Colon (tissue), 2 donors: ENCODE measurements around the gene FAAP20.

Source experiments
- FAIRE-seq: peaks from 2 replicates; lab custom pipeline; 2012; peaks lifted over from hg19 to GRCh38; lab: Jason Lieb, UNC
- donor health status: control.
- donor health status: control.

The FAAP20 gene

DNA sequence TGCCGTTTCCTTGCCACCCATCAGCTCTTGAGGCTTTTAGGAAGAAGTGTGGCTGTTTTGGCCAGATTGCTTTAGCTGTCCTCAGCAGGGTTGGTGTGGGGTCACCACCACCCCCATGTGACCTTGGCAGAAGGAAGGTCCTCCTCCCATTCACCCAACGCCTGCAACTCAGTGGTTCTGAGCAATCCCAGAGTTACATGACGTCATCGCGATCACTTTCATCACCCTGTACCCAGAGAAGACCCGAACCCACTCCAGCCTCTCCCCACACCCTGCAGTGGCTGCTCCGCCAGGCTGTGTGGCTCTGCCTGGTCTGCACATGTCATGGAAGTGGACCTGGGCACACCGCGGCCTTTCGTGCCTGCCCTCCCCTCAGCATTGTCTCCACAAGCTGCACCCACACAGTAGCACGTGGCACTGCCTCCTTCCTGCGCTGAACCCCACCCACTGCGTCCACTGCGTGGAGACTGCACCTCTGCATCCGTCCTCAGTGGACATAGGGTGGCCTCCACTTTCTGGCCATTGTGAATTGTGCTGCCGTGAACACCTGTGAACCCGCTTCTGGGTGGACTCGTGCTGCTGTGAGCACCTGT, 16.5 kb downstream of the FAAP20 start:
- no peak for FAIRE-seq

DNA sequence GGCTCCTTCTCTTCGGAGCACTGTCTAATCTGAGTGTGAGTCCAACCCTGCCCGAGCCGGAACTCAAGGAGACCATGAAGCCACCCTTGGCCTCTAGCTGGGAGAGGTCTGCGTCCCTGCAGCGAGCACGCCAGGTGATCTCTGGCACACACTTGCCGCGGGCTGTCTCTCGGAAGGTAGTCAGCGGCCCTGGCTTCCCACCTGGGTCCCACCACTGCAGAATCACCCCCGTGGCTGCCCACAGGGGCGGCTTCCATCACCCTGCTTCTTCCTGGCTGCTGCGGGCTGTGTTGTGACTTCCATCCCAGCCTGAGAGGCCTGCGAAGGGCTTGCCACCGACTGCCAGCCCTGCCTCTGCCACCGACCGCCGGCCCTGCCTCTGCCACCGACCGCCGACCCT, 17.0 kb downstream of the FAAP20 start:
- no peak for FAIRE-seq

DNA sequence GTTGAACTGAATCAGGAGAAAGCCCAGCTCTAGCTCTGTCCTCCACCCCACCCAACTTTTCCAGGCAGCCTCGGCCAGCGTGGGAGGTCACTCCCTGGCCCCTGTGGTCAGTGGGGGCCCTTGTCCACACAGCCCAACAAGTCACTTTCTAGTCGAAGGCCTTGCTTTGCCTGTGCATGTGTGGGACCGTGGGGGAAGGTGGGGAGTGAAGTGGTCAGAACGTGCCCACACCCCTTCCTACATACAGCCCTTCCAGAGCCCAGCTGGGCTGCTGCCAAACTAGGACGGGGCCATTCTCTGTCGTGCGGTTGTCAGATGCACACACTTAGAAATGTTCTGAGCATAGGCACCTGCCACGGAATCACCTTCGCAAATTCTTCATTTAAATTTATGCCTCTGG, 18.0 kb downstream of the FAAP20 start:
- no peak for FAIRE-seq

DNA sequence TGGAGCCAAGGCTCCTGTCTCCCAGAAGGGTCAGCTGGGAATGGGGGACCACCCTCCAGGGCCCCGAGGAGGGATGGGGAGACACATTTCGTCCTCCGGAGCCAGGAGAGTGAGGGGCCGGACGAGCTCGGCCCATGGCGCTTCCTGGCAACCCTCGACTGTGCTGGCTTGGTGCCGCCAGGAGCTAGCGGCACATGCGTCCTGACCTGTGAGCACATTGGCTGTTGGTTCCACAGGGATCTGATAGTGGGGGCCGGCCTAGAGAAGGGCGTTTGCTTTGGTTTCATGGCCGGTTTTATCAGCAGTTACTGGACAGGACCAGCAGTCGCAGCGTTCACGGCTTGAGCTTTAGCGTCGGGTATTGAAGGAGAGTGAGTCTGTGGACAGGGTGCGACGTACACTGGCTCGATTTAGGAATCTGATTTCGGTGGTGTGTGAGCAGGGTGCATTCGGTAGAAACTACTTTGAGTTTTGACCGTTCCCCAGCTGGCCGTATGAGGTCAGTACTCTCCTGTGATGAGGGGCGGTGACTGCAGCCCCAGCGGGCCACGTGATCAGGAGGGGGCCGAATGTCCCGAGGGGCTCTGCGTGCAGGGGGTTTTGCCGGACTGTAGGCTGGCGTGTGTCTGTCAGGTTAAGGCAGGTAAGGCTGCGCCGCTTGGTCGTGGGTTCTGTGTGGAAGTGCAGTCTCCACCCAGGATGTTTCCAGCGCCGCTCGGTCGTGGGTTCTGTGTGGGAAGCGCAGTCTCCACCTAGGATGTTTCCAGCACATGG, 18.7 kb downstream of the FAAP20 start:
- FAIRE-seq, result no peak

DNA sequence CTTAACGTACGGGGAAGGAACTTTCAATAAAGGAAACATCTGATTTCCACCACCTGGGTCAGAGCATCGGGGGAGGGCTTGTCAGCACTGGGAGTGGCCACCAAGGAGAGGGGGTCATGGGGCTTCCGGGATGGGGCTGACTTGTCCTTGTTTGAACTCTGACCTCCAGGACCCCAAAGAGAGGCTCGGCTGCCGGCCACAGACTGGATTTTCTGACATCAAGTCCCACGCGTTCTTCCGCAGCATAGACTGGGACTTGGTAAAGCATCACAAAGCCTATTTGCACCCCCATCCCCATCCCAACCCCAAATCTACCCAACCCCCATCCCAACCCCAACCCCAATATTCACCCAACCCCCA, 19.5 kb downstream of the FAAP20 start:
- no peak for FAIRE-seq

DNA sequence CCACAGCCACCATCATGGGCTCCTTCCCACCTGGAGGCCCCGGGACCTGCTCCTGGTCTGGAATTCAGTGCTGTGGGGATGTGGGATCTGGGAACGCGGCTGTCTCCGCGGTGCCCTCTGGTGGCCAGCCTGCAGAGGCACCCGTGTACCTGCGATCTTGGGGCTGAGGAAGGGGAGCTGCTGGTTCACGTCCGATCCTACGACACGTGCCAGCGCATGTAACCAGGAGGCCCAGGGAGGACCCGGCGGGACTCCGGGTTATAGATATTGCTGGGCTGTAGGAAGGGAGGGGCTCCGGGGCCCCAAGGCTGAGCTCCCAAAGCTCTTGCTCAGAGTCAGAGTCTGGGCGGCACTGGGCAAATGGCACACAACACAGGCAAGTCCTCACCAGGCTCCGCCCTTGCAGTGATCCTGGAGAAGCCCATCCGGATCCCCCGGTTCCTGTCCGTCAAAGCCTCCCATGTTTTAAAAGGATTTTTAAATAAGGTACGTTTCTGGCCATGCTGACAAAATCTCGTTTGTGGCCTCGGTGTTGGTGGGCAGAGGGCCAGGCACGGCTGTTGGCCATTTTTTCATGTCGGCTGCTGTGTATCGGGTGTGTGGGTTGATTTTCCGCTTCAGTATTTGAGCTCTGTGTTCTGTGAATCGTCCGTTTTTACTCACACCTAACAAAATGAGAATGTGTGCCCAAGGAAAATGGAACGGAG, 20.1 kb downstream of the FAAP20 start:
- FAIRE-seq, result no peak

DNA sequence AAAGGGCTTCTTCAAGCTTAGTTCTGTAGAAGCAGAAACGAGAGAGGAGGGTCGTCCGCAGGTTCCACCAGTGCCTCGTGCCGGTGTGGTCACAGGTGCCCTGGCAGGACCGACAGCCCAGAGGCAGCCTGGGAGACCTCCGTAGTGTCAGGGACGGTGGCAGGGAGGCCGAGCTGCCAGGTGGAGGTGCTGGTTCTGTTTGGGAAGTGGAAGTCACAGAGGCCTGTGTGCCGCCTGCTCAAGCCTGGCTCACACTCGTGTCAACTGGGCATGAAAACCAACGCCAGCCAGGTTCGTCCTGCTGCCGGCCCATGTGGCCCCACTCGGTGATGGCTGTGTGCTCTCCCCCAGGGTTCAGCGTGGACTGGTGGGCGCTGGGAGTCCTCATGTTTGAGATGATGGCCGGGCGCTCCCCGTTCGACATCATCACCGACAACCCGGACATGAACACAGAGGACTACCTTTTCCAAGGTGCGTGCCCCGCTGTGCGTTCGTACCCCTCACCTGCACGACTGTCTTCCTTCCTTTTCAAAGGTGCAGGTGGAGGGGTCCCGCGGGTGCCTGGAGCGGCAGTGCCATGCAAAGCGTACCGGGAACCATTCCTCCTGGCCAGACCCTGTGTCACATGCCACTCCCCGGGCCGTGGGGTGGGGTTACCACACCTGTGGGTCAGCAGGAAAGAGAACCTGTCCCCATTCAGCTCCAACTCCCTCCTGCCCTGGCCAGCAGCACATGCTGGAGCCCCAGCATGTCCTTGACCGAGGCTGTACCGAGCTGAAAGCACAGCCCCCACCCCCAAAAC, 20.8 kb downstream of the FAAP20 start:
- FAIRE-seq, result no peak

DNA sequence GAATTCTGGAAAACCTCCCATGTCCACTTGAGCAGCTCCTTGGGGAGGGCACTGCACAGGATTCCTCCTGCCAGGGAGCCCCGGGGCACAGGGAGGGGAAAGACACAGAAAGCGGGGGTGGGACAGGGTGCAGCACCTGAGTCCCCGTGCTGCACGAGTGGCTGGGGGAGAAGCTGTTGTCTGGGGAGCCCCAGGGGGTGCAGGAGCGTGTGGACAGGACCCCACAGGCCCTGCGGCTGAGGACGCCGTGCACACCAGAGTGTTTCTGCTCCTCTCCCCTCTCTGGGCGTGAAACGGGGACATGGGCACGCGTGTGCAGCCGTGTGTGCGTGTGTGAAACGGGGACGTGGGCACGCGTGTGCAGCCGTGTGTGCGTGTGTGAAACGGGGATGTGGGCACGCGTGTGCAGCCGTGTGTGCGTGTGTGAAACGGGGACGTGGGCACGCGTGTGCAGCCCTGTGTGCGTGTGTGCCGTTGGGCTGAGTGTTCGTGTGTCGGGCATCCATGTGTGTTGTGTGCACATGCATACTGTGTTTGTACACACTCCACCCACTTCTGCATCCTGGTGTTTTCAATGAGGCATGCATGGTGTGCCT, 21.9 kb downstream of the FAAP20 start:
- no peak for FAIRE-seq

DNA sequence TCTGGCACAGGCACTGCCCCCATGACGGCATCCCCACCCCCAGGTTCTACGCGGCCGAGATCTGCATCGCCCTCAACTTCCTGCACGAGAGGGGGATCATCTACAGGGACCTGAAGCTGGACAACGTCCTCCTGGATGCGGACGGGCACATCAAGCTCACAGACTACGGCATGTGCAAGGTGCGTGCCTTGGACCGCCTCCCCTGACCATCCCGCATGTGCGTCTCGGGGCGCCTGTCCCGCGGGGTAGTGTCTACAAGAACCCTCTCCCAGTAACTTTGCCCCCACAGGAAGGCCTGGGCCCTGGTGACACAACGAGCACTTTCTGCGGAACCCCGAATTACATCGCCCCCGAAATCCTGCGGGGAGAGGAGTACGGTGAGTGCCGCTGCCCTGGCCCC, 22.6 kb downstream of the FAAP20 start:
- FAIRE-seq, result no peak

DNA sequence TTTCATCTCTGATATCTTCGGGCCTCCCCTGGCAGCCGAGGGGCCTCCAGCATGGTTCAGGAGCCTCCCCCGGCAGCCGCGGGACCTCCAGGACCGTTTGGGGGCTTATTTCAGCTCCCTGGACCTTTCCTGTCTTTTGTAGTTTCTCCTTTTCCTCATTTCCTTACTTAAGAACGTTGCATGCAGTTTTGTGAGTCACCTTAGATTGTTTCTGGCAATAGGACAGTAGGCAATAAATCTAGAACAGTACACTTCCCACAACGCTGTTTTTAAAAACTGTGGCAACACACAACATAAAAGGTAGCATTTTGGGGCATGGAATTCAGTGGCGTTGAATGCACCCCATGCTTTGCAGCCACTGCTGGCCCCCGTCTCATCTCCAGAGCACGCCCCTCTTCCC, 24.4 kb downstream of the FAAP20 start:
- FAIRE-seq, result no peak

DNA sequence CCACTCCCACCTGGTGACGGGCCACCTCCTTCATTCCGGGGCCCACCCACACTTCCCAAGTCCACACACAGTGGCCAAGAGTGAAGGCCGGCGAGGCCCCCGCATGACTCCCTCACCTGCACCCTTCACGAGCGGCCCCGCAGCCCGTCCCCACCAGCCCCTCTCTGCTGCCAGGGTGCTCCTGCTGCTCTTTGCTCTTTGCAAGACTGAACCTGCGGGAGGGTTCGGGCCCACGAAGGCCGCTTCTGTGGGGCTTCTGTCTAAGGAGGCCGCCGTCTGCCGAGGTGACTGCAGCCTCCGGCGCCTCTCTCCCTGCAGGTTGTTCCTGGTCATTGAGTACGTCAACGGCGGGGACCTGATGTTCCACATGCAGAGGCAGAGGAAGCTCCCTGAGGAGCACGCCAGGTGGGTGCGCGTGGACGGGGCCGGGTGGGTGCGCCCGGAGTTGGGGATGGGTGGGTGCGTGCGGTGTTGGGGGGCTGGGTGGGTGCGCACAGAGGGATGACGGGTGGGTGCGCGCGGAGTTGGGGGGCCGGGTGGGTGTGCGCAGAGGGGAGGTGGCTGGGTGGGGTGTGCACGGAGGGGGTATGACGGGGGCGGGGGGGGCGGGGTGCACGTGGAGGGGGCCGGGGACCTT, 25.3 kb downstream of the FAAP20 start:
- FAIRE-seq, result no peak

DNA sequence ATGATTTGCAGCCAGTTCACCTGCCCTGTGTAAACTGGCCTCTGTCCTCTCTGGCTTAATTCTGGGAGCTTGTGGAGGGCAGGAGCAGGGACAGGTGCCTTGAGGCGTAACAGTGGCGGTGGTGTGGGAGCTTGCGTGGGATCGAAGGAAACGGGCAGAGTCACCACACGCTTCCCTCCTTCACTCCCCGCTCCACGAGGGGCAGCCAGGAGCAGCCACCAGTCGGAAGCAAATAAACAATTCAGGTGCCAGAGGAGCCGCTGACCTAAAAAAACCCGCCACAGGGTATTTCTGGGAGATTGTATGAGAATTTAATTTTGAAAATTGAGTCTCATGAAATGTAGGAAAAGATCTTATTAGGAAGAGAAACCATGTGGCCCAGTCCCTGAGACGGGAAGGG, 26.0 kb downstream of the FAAP20 start:
- FAIRE-seq, result no peak

DNA sequence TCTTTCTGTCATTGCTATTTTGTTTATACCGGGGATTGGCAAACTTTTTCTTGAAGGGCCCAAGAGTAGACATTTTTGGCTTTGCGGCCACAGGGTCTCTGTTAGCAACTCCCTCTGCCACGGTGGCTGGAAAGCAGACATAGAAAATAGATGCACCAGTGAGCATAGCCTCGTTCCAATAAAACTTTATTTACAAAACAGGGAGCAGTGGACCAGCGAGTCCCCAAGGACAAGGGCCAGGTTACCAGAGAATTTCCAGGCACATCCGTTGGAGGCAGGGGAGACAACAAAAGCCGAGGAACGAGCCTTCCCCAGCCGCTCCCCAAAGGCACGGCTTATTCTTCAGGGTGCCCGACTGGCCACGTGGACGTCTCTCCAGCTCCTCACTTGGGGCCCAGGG, 26.5 kb downstream of the FAAP20 start:
- no peak for FAIRE-seq

DNA sequence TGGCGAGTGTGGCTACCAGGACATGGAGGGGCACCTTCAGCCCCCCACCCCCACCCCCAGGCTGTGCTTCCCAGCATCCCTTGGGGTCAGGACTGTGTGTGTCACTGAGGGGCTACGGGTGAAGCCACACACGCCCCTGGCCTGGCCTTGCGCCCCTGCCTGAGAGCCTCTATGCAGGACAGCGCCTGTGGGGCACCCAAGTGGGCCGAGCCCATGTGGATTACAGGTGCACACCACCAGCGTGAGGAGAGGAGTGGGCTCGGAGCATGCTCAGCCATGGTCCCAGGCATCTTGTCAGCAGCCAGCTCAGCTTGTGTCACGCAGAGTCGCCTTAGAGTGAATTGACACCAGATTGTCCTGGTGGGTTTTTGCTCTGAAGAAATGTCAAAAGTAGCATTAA, 27.9 kb downstream of the FAAP20 start:
- FAIRE-seq, result no peak

DNA sequence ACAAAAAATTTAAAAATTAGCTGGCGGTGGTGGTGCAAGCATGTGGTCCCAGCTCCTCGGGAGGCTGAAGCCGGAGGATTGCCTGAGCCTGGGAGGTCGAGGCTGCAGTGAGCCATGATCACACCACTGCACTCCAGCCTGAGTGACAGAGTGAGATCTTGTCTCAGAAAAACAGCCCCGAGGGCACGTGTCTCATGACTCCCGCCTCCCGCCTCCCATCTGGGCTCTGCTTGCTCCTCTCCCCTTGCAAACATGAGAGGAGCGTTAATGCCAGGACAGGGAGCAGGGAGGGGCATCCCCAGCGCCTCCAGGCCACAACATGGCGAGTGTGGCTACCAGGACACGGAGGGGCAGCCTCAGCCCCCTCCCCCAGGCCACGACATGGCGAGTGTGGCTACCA, 28.3 kb downstream of the FAAP20 start:
- no peak for FAIRE-seq

DNA sequence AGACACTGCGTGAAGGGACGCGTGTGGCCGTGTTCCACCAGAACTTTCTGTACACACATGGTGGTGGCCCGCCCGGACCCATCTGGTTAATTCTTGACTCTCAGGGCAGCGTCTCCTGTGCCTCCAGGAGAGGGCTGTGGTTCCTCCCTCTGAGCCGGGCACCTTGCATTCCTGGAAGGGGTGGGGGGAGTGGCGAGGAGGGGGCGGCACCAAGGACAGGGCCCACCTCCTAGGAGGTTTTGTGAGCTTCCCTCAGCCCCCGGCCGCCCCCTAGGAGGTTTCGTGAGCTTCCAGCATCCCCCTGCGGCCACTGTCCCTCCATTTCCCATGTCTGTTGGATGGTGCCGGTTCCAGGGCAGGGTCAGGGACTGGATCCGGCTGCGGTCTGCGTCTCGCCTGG, 28.9 kb downstream of the FAAP20 start:
- FAIRE-seq, result no peak

DNA sequence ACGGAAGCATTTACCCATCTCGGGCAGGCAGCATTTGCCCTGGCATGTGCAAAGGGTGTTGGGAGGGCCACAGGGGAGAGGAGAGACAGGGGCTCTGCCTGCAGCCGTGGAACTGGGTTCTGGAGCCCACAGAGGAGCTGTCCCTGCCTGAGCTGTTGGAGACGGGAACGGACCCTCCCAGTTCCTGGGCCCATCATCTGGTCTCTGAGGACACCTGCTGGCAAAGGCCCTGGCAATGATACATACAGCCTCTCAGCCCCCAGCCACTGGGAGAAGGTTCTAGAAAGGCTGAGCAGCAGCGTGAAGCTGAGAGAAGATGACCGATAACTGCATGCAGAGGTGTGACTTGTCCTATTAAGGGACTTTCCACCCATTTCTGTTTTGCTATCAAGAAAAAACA, 31.4 kb downstream of the FAAP20 start:
- FAIRE-seq, result no peak

DNA sequence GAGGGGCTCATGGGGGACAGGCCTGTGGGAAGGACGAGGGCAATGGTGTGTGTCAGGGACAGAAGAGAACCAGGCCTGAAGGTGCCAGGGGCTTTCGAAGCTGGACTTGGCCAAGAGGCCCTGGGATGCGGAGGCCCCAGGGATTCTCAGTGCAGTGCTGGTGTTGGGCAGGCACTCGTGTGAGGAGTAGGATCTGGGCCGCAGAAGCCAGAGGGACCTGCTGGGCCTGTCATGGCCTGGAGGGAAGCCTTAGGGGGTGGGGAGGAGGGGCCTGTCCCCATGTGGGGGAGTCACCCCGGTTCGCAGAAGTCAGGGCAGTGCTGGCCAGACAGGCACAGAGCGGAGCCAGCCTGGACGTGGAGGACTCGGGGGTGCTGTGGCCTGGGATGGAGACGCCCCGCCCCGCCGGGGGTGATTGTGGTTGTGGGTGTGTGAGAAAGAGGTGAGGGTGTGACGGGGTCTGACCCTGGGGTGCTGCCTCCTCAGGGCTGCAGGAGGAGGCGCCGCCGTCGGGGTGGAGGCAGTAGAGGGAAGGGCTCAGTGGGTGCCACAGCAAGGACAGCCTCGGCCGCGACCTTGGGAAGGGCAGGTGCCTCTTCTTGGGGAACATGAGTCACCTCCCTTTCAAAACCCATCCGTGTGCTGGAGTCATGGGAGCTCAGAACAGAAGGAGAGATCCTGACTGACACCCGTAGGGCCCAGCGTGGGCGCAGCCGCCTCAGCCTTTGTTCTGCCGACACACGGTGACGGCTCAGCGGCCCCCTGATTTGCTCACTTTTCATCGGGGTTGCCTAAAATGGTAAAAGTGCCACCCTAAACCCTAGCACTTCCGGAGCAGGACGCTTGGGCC, 33.9 kb downstream of the FAAP20 start:
- no peak for FAIRE-seq

DNA sequence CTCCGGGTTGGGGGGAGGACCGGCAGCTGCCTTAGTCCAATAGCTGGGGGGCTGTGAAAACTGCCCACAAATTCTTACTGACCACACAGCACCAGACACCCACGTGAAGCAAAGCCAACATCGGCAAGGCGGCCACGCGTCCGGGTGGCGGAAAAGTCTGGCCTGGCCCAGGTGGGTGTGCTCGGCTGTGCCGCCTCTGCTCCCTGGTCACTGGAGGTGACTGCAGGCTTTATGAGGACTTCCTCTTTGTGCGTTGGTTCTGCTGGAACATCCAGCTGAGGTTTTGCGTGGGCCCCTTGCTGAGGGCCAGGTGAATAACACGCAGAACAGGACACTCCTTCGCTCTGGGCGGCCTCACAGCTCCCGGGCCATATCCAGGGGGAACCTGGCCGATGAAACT, 35.4 kb downstream of the FAAP20 start:
- FAIRE-seq, result no peak

DNA sequence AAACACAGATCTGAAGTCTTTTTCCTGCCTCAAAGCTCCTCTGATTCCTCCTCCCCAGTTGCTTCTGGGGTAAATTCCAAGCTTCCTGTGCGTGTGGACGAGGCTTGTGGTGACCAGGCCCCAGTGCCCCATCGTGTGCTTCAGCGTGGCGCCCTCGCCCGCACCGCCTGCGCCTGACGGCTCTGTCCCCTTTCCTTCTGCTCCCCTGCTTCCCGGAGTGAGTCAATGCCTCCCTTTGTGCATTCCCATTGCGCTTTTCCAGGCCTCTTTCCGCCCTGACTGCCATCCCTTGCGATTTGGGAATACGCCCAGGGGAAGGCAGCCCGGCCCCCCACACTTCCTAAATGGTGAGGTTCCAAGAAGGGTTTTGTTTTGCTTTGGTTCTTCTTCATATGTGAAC, 36.3 kb downstream of the FAAP20 start:
- no peak for FAIRE-seq

DNA sequence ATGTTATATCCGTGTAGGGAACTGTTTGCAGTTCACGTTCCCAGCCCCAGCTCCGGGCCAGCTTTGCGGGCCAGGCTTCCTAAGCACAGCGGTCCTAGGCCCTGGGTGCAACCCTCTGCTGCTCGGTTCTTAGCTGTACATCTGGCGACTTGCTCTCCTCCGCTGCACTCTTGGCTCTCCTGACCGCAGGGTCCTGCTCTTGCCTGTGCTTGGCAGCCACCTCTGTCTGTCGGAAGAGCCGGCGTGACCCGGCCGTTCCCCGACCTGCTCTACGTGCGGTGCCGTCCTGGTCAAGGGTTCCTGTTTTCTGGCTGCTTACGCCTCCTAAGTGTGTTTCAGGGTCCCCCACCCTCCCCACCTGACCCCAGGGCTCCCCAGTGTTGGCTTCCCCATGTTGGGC, 36.7 kb downstream of the FAAP20 start:
- no peak for FAIRE-seq
